RWPE1 (cell line): ENCODE data around the gene BTG4.

ENCODE experiments used
- CTCF ChIA-PET: fragments of 350-600 bp; sonication (Branson Sonifier 250); formaldehyde crosslinking; extraction: SDS; loops from one replicate; lab custom pipeline; 2021; lab: Yijun Ruan, JAX
- POLR2A ChIA-PET: fragments of 400-600 bp; formaldehyde crosslinking; extraction: SDS; loops from one replicate; lab custom pipeline; 2020; ENCODE audit warnings: antibody characterized with exemption; ENCODE audit not compliant: low non-redundant PET; lab: Yijun Ruan, JAX
- DNase-seq: peaks from one replicate; pipeline ENCODE4 v3.0.0; 2012; ENCODE audit warnings: low spot score
- H3K27ac ChIP-seq: fragments of 450-650 bp; 2 replicates; pipeline ENCODE4 v1.5.1; 2017
- CTCF ChIP-seq: fragments of 450-650 bp; conservative IDR thresholded peaks from 2 replicates; pipeline ENCODE4 v1.5.1; 2017; ENCODE audit warnings: low read depth, mild to moderate bottlenecking

Gene BTG4

GRCh38 chr11:111494040-111494439 is 18.1 kb downstream of the BTG4 start:
- POLR2A ChIA-PET = no interaction called here

GRCh38 chr11:111490496-111490895 is 21.7 kb downstream of the BTG4 start:
- H3K27ac ChIP-seq = no peak overlapping the region
- POLR2A ChIA-PET = no interaction called here
- CTCF ChIA-PET = interaction anchor here (0.6 kb wide), 1 partner anchor 1061 kb away, joined by 3 read pairs; no protein-coding TSS in a partner anchor
- TF ChIP-seq CTCF = no peak
- DNase-seq = no peak

More at GRCh38 chr11:111494040-111494439, 18.1 kb downstream of the BTG4 start:
- CTCF ChIA-PET = no interaction called here
- no peak for TF ChIP-seq CTCF
- DNase-seq = no peak
- no peak overlapping the region for H3K27ac ChIP-seq

- POLR2A ChIA-PET = no interaction called here
- no peak for TF ChIP-seq CTCF
- CTCF ChIA-PET = no interaction called here
- no peak overlapping the region for H3K27ac ChIP-seq
- DNase-seq = no peak
Measured at GRCh38 chr11:111483431-111483830, 28.8 kb downstream of the BTG4 start.

- no peak for DNase-seq
- ChIA-PET POLR2A (no interaction called here), CTCF (interaction anchor here (0.6 to 1.0 kb wide), 2 partner anchors 9 to 94 kb away, joined by 3 to 5 read pairs; no protein-coding TSS in a partner anchor)
- H3K27ac ChIP-seq = no peak overlapping the region
- TF ChIP-seq CTCF = no peak
Measured at GRCh38 chr11:111479666-111480065, 32.5 kb downstream of the BTG4 start.

GRCh38 chr11:111477898-111478297 is 34.3 kb downstream of the BTG4 start:
- POLR2A ChIA-PET = no interaction called here
- no peak for TF ChIP-seq CTCF
- no peak overlapping the region for H3K27ac ChIP-seq
- CTCF ChIA-PET = no interaction called here
- DNase-seq = no peak

GRCh38 chr11:111476956-111477355 is 35.2 kb downstream of the BTG4 start:
- H3K27ac ChIP-seq = no peak overlapping the region
- CTCF ChIA-PET = interaction anchor here (0.5 to 0.6 kb wide), 2 partner anchors 8 to 219 kb away, joined by 3 read pairs; no protein-coding TSS in a partner anchor
- DNase-seq = no peak
- POLR2A ChIA-PET = no interaction called here
- no peak for TF ChIP-seq CTCF
